Measurements from ENCODE around the gene TRAP1.
"Not testable (repeated sequence)": the region's sequence is repeated elsewhere in the genome, so short reads cannot be mapped to it uniquely, and the experiment has no call there.

The TRAP1 gene

GRCh38 chr16:3673676-3674377 is 43.5 kb downstream of the TRAP1 start:
- DNase-seq (ENCODE audit: low spot score) = no peak

- no peak for DNase-seq (ENCODE audit: low spot score)
These were observed 44.1 kb downstream of the TRAP1 start for GRCh38 chr16:3673201-3673600.

- no peak for DNase-seq (ENCODE audit: low spot score)
These were observed 44.7 kb downstream of the TRAP1 start for GRCh38 chr16:3672571-3673041.

DNA sequence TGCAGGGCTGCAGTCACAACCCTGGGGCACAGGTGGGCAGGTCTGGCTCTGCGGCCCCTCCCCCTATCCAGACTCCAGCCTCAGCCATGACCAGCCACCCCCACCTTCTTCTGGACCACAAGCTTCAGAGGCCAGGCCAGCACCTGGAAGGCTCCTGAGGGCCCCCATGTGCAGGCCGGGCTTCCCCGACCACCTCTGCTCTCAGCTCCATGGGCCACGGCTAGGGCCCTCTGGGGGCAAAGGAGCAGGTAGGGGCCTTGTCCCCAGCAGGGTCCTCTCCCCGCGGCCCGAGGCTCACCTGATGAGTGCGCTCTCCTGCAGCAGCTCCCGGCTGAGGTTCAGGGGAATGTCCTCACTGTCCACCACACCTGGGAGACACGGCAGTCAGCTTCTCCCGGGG is 45.9 kb downstream of the TRAP1 start:
- DNase-seq (ENCODE audit: low spot score) = no peak

DNA sequence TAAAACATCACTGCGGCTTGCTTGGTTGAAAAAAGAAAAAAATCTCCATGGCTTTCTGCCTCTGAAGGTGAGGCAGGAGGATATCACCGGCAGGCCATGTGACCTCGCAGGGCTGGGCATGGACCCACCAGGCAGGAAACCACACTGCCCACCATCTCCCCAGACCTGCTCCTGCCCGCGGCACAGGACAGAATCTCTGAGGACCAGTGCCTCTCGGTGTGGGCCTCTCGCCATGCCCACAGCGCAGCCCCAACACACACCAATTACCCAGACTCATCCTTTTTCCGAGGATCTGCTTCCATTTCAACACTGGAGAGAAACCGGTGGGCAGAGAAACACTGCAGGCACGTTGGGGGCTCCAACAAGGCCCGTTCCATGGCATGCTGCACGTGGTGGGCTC is 46.6 kb downstream of the TRAP1 start:
- DNase-seq (ENCODE audit: low spot score) = no peak

- DNase-seq (ENCODE audit: low spot score) = no peak
These were observed 48.2 kb downstream of the TRAP1 start for GRCh38 chr16:3669082-3669481.

DNA sequence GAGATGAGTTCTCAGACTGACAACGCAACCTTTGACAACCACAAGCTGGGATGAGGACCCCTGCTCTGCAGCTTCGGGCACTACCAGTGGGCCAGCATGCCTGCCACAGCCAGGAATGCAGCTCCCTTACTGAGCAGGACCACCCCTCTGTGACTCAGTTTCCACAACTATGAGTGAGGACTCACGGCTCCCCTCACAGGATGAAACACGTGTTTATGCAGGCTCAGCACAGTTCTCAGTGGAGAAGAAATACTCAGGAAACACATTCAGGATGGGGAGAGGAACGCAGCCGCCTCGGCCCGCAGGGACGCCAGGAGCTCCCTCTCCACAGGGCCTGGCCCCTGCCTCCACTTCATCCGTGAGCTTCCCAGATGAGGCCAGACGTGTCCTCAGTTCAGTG is 48.7 kb downstream of the TRAP1 start:
- no peak for DNase-seq (ENCODE audit: low spot score)

DNA sequence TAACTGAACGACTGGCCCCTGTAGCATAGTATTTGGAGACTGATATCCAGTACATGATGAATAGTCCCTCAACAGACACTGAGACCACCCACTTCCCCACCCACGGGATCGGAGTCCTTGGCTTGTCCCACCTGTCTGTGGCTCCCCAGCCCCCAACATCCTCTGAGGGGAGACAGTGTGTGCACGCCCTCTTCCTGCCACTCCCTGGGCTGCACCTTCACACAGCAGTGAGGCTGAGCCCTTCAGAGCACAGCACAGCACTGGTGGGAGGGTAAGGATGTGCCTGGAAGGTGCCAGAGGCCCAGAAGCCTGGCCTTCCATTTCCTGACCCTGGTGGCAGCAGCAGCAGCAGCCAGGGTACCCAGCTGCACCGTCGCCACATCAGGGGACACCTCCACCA is 51.8 kb downstream of the TRAP1 start:
- DNase-seq (ENCODE audit: low spot score) = no peak

DNA sequence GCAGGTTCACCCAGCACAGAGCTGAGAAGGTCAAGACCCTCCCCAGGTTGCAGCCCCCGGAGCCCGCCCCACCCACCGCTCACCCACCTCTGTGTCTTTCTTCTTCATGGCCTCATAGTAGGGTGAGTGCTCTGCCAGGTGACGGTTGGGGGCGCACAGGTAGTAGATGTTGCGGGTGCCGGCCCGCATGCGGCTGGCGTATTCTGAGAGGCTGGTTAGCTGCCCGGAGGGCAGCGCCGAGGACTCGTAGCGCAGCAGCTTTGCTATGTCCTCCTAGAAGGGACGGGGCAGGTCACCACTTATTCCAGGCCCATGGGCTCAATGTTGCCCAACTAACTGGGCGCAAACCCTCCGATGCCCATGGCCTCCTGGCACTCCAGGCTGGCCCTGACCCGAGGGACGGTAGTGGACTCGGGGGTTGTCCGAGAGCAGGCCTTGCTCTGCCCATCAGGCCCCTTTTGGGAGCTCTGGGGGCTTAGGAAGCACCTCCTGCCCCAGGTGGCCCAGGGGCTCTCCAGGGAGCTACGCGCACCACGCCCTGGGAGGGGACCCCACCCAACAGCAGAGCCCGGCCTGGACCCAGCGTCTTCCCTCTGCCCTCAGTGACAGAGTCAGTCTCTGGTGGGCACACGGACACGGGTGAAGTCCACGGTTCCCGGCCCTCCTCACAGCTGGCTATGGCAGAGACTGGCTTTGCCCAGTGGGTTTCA is 53.0 kb downstream of the TRAP1 start:
- DNase-seq (ENCODE audit: low spot score) = no peak

DNA sequence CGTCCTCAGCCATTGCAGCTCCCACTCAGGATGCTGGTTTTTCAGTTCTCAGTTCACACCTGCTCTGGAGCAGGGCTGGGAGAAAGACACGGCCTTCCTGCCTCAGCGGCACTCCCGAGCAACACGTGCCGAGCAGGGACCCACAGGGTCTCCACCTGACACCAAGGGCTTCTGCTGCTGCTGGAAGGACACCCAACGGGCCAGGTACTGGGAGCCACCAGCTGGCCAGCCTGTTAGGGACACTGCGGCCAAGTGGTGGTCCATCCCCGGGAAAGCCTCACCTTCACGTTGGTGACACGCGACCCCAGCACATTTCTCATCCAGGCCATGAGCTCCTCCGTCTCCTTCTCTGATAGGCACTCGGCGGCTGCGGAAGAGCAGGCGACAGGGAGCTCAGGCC is 54.7 kb downstream of the TRAP1 start:
- no peak for DNase-seq (ENCODE audit: low spot score)

- DNase-seq (ENCODE audit: low spot score) = no peak
These were observed 55.4 kb downstream of the TRAP1 start for GRCh38 chr16:3661922-3662321.

DNA sequence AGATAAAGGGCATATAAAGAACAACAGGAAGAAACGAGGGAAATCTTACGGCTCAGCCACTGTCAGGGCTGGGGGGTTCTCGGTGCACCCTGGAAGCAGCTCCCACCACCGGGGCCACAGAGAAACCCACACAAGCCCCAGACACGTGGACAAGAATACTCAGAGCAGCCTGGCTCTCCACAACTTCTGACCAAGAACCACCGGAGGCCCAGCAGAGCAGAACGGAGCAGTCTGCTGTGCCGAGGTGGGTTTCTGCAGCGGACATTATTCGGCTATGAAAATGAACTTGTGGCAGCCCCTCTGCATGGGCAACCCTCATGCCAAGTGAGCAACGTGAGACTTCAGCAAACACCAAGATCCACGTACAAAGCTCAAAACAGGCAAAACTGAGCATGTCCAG is 56.0 kb downstream of the TRAP1 start:
- no peak for DNase-seq (ENCODE audit: low spot score)

DNA sequence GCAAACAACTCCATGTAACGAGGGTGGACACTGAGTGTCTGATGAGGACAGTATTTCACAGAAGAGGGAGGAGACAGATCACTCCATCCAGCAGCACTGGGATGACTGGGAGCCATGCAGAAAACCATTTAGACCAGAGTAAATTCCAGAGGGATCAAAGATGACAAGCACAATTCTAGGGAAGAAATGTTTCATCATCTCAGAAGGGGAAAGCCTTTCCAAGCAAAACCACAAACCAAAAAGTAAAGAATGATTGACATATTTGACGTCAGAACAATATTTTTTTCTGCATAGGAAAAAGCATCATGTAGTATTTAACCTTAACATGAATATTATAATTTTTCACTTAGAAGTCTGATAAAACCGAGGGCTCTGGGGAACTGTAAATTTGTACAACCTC is 58.1 kb downstream of the TRAP1 start:
- no peak for DNase-seq (ENCODE audit: low spot score)

DNA sequence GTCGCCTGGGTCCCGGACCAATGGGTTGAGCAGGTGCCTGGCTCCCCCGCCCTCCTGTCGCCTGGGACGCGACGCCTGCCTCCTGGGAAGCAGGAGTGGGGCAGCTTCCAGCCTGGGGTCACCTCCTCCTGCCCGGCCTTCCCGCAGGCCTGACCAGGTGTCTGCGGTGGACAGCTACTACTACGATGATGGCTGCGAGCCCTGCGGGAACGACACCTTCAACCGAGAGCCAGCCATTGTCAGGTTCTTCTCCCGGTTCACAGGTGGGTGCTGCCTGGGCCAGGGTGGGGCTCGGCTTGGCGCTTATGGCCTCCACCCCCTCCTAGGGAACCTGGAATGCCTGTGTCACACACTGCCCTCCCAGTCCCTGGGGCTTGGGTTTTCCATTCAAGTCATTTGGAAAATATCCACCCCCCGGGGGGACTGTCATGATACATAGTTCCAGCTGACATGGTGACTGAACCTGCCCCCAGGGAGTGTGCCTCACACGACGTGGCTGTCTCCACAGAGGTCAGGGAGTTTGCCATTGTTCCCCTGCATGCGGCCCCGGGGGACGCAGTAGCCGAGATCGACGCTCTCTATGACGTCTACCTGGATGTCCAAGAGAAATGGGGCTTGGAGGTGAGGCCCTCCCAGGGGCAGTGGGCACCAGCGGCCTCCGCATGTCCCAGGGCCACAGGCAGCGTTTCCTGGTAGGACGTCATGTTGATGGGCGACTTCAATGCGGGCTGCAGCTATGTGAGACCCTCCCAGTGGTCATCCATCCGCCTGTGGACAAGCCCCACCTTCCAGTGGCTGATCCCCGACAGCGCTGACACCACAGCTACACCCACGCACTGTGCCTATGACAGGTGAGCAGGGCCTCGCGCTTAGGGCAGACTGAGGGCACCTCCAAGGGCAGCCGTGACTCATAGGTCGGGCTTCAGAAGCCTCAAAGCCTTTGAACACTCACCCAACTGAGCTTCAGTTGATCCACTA is 60.5 kb downstream of the TRAP1 start:
- no peak for DNase-seq (ENCODE audit: low spot score)

- DNase-seq (ENCODE audit: low spot score) = not testable (repeated sequence)
These were observed 61.2 kb downstream of the TRAP1 start for GRCh38 chr16:3656160-3656490.

DNA sequence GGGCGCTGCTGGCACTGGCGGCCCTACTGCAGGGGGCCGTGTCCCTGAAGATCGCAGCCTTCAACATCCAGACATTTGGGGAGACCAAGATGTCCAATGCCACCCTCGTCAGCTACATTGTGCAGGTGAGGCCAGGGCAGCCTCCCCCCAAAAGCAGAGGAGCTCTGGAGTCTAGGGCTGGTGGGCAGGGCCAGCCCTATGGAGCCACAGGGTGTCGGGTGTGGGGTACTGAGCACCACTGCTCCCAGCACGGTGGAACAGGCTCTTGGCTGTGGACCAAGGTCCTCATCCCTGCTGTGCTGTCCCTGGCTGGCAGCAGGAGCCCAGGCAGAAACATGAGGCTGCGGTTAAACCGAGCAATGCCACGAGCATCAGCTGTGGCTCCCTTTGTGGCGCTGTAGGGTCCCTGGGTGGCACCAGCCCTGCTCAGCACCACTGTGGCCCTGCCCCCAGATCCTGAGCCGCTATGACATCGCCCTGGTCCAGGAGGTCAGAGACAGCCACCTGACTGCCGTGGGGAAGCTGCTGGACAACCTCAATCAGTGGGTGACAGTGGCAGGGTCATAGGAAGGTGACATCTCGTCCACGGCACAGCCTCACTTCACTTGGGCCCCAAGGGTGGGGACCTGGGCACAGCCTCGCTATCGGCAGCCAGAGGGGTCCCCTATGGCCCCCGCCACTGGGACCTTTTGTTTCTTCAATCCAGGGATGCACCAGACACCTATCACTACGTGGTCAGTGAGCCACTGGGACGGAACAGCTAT is 61.7 kb downstream of the TRAP1 start:
- DNase-seq (ENCODE audit: low spot score) = no peak

DNA sequence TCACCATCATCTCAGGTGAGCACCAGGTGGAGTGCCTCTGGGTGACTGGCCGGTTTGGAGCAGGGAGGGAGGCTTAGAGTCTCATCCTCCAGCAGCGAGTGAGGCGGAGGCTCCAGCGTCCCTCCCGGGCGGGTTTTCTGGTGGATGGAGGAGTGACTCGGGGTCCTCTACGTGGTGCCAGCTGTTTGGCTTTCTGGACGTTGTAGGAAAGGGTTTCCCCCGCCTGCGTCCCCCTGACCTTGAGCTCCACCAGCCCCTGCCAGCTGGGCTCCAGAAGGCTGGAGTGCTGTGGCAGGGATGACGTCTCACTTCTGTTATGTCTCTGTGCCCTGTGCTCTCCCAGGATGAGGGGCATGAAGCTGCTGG is 62.3 kb downstream of the TRAP1 start:
- no peak for DNase-seq (ENCODE audit: low spot score)

- DNase-seq (ENCODE audit: low spot score) = peak; percentile 67
These were observed 62.9 kb downstream of the TRAP1 start, which contains the start of gene DNASE1 for GRCh38 chr16:3654249-3654991. DNASE1 (plus strand) TSS chr16:3654691; CDS start chr16:3655374, 683 bp downstream.

- no peak for DNase-seq (ENCODE audit: low spot score)
These were observed 64.7 kb downstream of the TRAP1 start for GRCh38 chr16:3652373-3653195.

Data from activated CD4-positive, alpha-beta T cell treated with anti-CD3 and anti-CD28 coated beads, Interleukin-2, Interleukin-4, amounts not matched to agents 100 ng/mL and 50 ng/mL, durations not matched to agents 16 hours and 8 hours (primary cell).